Stimulated activated CD4-positive, alpha-beta T cell treated with anti-CD3 and anti-CD28 coated beads, Interleukin-1b, Interleukin-23, amount 100 ng/mL, for 4 hours (primary cell): ENCODE data around the gene FOXF1.

Experiments used
- DNase-seq, 2 donors: peaks; one replicate each; pipeline ENCODE4 v3.0.0-alpha.2; 2020; ENCODE audit warnings: low read depth in 2 of 2

Gene FOXF1

GRCh38 chr16:86492961-86493629 is 17.2 kb upstream of the FOXF1 start:
- no peak for DNase-seq

- DNase-seq = no peak
Observed at GRCh38 chr16:86494039-86494564, 16.2 kb upstream of the FOXF1 start.

GRCh38 chr16:86494565-86495356 is 15.6 kb upstream of the FOXF1 start:
- no peak for DNase-seq

- no peak for DNase-seq
Observed at GRCh38 chr16:86495357-86495701, 15.0 kb upstream of the FOXF1 start.

GRCh38 chr16:86495756-86496261 is 14.5 kb upstream of the FOXF1 start:
- no peak for DNase-seq

GRCh38 chr16:86496262-86496928 is 13.9 kb upstream of the FOXF1 start:
- DNase-seq = no peak

- no peak for DNase-seq
Observed at GRCh38 chr16:86496929-86497461, 13.3 kb upstream of the FOXF1 start.

- no peak for DNase-seq
Observed at GRCh38 chr16:86497551-86498021, 12.7 kb upstream of the FOXF1 start.

- no peak for DNase-seq
Observed at GRCh38 chr16:86498155-86498670, 12.1 kb upstream of the FOXF1 start.

- DNase-seq = no peak
Observed at GRCh38 chr16:86498671-86499439, 11.5 kb upstream of the FOXF1 start.

- DNase-seq = no peak
Observed at GRCh38 chr16:86499440-86499786, 10.9 kb upstream of the FOXF1 start.

GRCh38 chr16:86499889-86500707 is 10.2 kb upstream of the FOXF1 start:
- no peak for DNase-seq

GRCh38 chr16:86500708-86501510 is 9.4 kb upstream of the FOXF1 start:
- DNase-seq = no peak

GRCh38 chr16:86501989-86502855 is 8.1 kb upstream of the FOXF1 start:
- no peak for DNase-seq

GRCh38 chr16:86502856-86503748 is 7.2 kb upstream of the FOXF1 start:
- no peak for DNase-seq

GRCh38 chr16:86503830-86504229 is 6.5 kb upstream of the FOXF1 start:
- DNase-seq = no peak
